ENCODE measurements around the gene ITFG1. TPM values are rescaled to one million over a fixed set of nuclear protein-coding genes. Genes with fewer than 3 reads are reported as not detected.
A peak's percentile ranks its signal among the peaks of the same experiment; 100 is the strongest.

The ITFG1 gene
- total and polyA plus RNA-seq, 9 of the 15 experiments (the other 6 are each of a cell fraction or from before 2014, with no cell fraction given), result 17.1 to 83.5 (median 35.8) TPM

- peak; percentile 25; the same call in 1 of the 2 replicates for TF ChIP-seq REST (IDR thresholded peaks at IDR 0.05; ENCODE audit: borderline replicate concordance)
- TF ChIP-seq REST (CRISPR knock-in tag; IDR thresholded peaks at IDR 0.05; ENCODE audit: low read depth), result no peak
- TF ChIP-seq ZKSCAN1 (IDR thresholded peaks at IDR 0.05; ENCODE audit: low read depth, low read length), result no peak
These were observed 298.0 kb downstream of the ITFG1 start (continued) for GRCh38 chr16:47162670-47163420.
